Panc1 (cell line): ENCODE measurements around the gene FKBP7. TPM values are rescaled to one million over a fixed set of nuclear protein-coding genes. Genes with fewer than 3 reads are reported as not detected.

ENCODE experiments used
- ATAC-seq: fragments of 200-7000 bp; cut with Tn5 transposase; 2 replicates; pipeline ENCODE4 v1.9.1; 2020; ENCODE audit warnings: mild to moderate bottlenecking, moderate library complexity
- BruUV-seq: library from RNA; stranded (reverse); fragments of 400-500 nt; replicated peaks from 2 replicates; lab custom pipeline; 2021; lab: Mats Ljungman, UMichigan
- CTCF ChIA-PET: fragments of 300-600 bp; sonication (Branson Sonifier 250); formaldehyde crosslinking; loops from one replicate; lab custom pipeline; 2022; ENCODE audit warnings: antibody characterized with exemption; lab: Charles Lee
- POLR2A ChIA-PET: fragments of 300-600 bp; sonication (Branson Sonifier 250); formaldehyde crosslinking; loops from one replicate; lab custom pipeline; 2022; ENCODE audit warnings: antibody characterized with exemption; lab: Charles Lee
- DNase-seq: peaks from one replicate; pipeline ENCODE4 v3.0.0-alpha.2; 2010; ENCODE audit warnings: low read depth, low spot score
- H3K27ac ChIP-seq: 2 replicates; pipeline ENCODE4 v1.5.1; 2011; ENCODE audit warnings: mild to moderate bottlenecking, low read length, inconsistent platforms
- H3K27me3 ChIP-seq: fragments of 200-500 bp; sonication (Bioruptor generic); 2 replicates; pipeline ENCODE4 v1.6.0; 2014; ENCODE audit warnings: low read length, inconsistent platforms; ENCODE audit not compliant: control insufficient read depth, insufficient read depth
- H3K36me3 ChIP-seq: fragments of 200-500 bp; sonication (Bioruptor generic); 2 replicates; pipeline ENCODE4 v1.5.1; 2014; ENCODE audit warnings: inconsistent platforms, mild to moderate bottlenecking, low read length, moderate library complexity; ENCODE audit not compliant: control insufficient read depth, insufficient read depth
- H3K4me1 ChIP-seq: 2 replicates; pipeline ENCODE4 v1.5.1; 2011; ENCODE audit warnings: inconsistent platforms, mild to moderate bottlenecking, low read length, moderate library complexity; ENCODE audit not compliant: control insufficient read depth, insufficient read depth
- H3K4me3 ChIP-seq, 2 experiments: 2 replicates each; pipeline ENCODE4 v1.5.1; 2011 to 2012; ENCODE audit warnings: low read depth in 2 of 2, low read length in 2 of 2, mild to moderate bottlenecking in 2 of 2, inconsistent platforms in 1 of 2, moderate library complexity in 1 of 2
- H3K9me3 ChIP-seq: fragments of 200-500 bp; sonication (Bioruptor generic); 2 replicates; pipeline ENCODE4 v1.5.1; 2014; ENCODE audit warnings: low read depth, mild to moderate bottlenecking, inconsistent platforms, low read length, moderate library complexity; ENCODE audit not compliant: control insufficient read depth, insufficient read depth
- POLR2AphosphoS5 ChIP-seq: IDR thresholded peaks from 2 replicates; pipeline ENCODE4 v1.6.1; 2012; ENCODE audit warnings: mild to moderate bottlenecking, low read depth, low read length, moderate library complexity
- REST ChIP-seq, 2 experiments: IDR thresholded peaks; 2 replicates each; pipeline ENCODE4 v1.6.1; 2011 to 2012; ENCODE audit warnings: low read depth in 2 of 2, control low read depth in 1 of 2, low read length in 1 of 2, mild to moderate bottlenecking in 1 of 2, moderate library complexity in 1 of 2; ENCODE audit not compliant: insufficient read depth in 1 of 2
- SIN3A ChIP-seq: IDR thresholded peaks from 2 replicates; pipeline ENCODE4 v1.6.1; 2012; ENCODE audit warnings: low read depth, mild to moderate bottlenecking, low read length, moderate library complexity, borderline replicate concordance; ENCODE audit not compliant: insufficient read depth
- TCF7L2 ChIP-seq: IDR thresholded peaks from 2 replicates; pipeline ENCODE4 v1.6.1; 2011; ENCODE audit warnings: mild to moderate bottlenecking, low read depth, low read length, inconsistent platforms
- in situ Hi-C: cut with HindIII; loops from 2 replicates; pipeline ENCODE4 v1.10.0; 2016; ENCODE audit warnings: low sequenced_read_pairs, low pct_unique_long_range_greater_than_20kb
- intact Hi-C: fragments of 100-400 bp; cut with micrococcal nuclease; formaldehyde crosslinking; loops from one replicate; pipeline ENCODE4 v1.10.0; 2022; ENCODE audit not compliant: unreplicated experiment
- total RNA-seq: library from RNA; stranded (reverse); gene quantifications from one replicate; pipeline ENCODE4 v1.2.1, GENCODE V29; 2021; ENCODE audit not compliant: unreplicated experiment
- TF ChIP-seq, protein P1 (sequence below): fragments of 450-650 bp; IDR thresholded peaks from 2 replicates; pipeline ENCODE4 v1.5.1; 2017; ENCODE audit warnings: mild to moderate bottlenecking

Gene FKBP7
- total RNA-seq, 1 experiment from 2014 or later = 1.8 TPM

DNA sequence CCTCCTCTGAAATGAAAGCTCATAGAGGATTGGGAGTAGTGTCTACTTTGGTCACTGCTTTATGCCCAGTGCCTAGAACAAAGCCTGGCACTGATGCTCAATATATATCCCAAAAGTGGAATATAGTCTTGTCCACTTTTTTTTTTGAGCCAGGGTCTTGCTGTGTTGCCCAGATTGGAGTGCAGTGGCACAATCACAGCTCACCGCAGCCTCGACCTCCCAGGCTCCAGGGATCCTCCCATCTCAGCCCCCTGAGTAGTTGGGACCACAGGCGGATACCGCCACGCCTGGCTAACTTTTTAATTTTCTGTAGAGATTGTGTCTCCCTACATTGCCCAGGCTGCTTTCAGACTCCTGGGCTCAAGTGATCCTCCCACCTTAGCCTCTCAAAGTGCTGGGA, 3.8 kb downstream of the FKBP7 start:
- Histone ChIP-seq H3K9me3 (no peaks in the 10 kb centered on the region), H3K36me3 (no peaks in the 10 kb centered on the region), H3K4me3 (no peak overlapping the region), H3K27ac (no peak overlapping the region), H3K27me3 (no peaks in the 10 kb centered on the region), H3K4me1 (peaks cover 10% of the 10 kb centered on the region; the same call in 1 of the 2 replicates)
- in situ Hi-C loops = no loop called here
- TF ChIP-seq POLR2AphosphoS5 = no peak
- TF ChIP-seq SIN3A = no peak
- TF ChIP-seq REST (IDR thresholded peaks at IDR 0.05; ENCODE audit: insufficient read depth in 1 of 2, low read depth in 2 of 2, low read length in 1 of 2) = no peak
- TF ChIP-seq TCF7L2 = no peak
- TF ChIP-seq, protein P1, sequence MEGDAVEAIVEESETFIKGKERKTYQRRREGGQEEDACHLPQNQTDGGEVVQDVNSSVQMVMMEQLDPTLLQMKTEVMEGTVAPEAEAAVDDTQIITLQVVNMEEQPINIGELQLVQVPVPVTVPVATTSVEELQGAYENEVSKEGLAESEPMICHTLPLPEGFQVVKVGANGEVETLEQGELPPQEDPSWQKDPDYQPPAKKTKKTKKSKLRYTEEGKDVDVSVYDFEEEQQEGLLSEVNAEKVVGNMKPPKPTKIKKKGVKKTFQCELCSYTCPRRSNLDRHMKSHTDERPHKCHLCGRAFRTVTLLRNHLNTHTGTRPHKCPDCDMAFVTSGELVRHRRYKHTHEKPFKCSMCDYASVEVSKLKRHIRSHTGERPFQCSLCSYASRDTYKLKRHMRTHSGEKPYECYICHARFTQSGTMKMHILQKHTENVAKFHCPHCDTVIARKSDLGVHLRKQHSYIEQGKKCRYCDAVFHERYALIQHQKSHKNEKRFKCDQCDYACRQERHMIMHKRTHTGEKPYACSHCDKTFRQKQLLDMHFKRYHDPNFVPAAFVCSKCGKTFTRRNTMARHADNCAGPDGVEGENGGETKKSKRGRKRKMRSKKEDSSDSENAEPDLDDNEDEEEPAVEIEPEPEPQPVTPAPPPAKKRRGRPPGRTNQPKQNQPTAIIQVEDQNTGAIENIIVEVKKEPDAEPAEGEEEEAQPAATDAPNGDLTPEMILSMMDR = no peak
- BruUV-seq = no TSS peak
- ATAC-seq (no peak), DNase-seq (no peak)
- CTCF ChIA-PET = no interaction called here
- intact Hi-C loops = no loop called here
- POLR2A ChIA-PET = no interaction called here

DNA sequence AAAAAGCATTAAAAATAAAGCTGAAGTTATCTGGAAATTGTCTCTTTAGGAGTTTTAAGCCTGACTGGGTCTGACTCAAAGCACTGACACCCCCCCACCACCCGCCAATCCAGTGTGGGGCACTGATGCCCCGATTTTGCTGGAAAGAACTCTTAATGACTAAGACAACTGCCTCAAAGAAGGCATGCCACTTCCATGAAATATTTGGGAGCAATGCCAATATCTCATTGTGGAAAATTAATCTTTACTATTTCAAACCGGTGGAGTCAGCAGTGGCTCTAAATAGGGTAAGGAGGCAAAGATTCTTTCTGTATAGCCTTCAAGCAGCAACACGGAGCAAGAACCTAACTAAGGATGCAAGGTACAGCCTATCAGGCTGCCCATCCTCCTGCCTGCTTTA, 4.5 kb downstream of the FKBP7 start:
- no peak for DNase-seq
- TF ChIP-seq SIN3A (no peak), POLR2AphosphoS5 (no peak), REST (IDR thresholded peaks at IDR 0.05; ENCODE audit: insufficient read depth in 1 of 2, low read depth in 2 of 2, low read length in 1 of 2) (no peak), TCF7L2 (no peak)
- Histone ChIP-seq H3K36me3 (no peaks in the 10 kb centered on the region), H3K27ac (no peak overlapping the region), H3K4me3 (no peak overlapping the region), H3K9me3 (no peaks in the 10 kb centered on the region), H3K27me3 (no peaks in the 10 kb centered on the region), H3K4me1 (0 out of 2 replicates have a peak, but pooled peaks cover 5% of the 10 kb centered on the region)
- POLR2A ChIA-PET = no interaction called here
- no TSS peak for BruUV-seq
- CTCF ChIA-PET = no interaction called here
- intact Hi-C loops = no loop called here
- in situ Hi-C loops = no loop called here
- no peak for ATAC-seq
